HepG2 (cell line): Measurements from ENCODE around the gene ATP8A1. TPM values are rescaled to one million over a fixed set of nuclear protein-coding genes. Genes with fewer than 3 reads are reported as not detected.
A peak's percentile ranks its signal among the peaks of the same experiment; 100 is the strongest.

ENCODE experiments used
- BCL3 ChIP-seq: sonication (generic); formaldehyde crosslinking; IDR thresholded peaks from 2 replicates; pipeline ENCODE4 v1.5.1; 2020; ENCODE audit warnings: mild to moderate bottlenecking, missing genetic modification reagents, moderate library complexity
- CEBPB ChIP-seq: IDR thresholded peaks from 2 replicates; pipeline ENCODE4 v1.6.1; 2011; ENCODE audit warnings: low read depth, low read length, improper control_type of control experiment, borderline replicate concordance
- TBP ChIP-seq: sonication (generic); formaldehyde crosslinking; IDR thresholded peaks from 2 replicates; pipeline ENCODE4 v1.5.0; 2020; ENCODE audit warnings: missing genetic modification reagents
- ZBTB7A ChIP-seq: sonication (generic); formaldehyde crosslinking; IDR thresholded peaks from 2 replicates; pipeline ENCODE4 v1.8.0; 2022; ENCODE audit warnings: mild to moderate bottlenecking, missing genetic modification reagents
- ZNF563 ChIP-seq: sonication (generic); formaldehyde crosslinking; IDR thresholded peaks from 2 replicates; pipeline ENCODE4 v1.8.0; 2022; ENCODE audit warnings: mild to moderate bottlenecking, moderate library complexity, missing genetic modification reagents
- ZNF670 ChIP-seq: sonication (generic); formaldehyde crosslinking; IDR thresholded peaks from 2 replicates; pipeline ENCODE4 v1.8.0; 2022; ENCODE audit warnings: mild to moderate bottlenecking, missing genetic modification reagents, borderline replicate concordance
- ZNF709 ChIP-seq: sonication (generic); formaldehyde crosslinking; IDR thresholded peaks from 2 replicates; pipeline ENCODE4 v1.5.0; 2020; ENCODE audit warnings: mild to moderate bottlenecking, missing genetic modification reagents
- polyA plus RNA-seq, 8 experiments: library from polyadenylated mRNA; depleted of rRNA in 3 of 8; stranded (reverse) in 7 of 8; unstranded in 1 of 8; fragments of >200 nt; fragmentation: Illumina TruSeq in 4 of 8; extraction: Trizol in 4 of 8; gene quantifications; 2 replicates each; pipeline versions ENCODE4 v1.2.1 to v1.2.3, GENCODE V29; 2011 to 2016; ENCODE audit warnings: low read depth in 4 of 8, missing spikeins in 1 of 8, mixed read lengths in 1 of 8; ENCODE audit not compliant: insufficient read depth in 1 of 8
- total RNA-seq, 5 experiments: library from RNA; depleted of rRNA; stranded (reverse); fragments of >200 nt; fragmentation: Illumina TruSeq; extraction: Trizol; gene quantifications; 2 replicates each; pipeline ENCODE4 v1.2.3, GENCODE V29; 2016; ENCODE audit warnings: low read depth in 1 of 5
- TF ChIP-seq, protein P1 (sequence below): sonication (generic); formaldehyde crosslinking; IDR thresholded peaks from 2 replicates; pipeline ENCODE4 v1.9.0; 2021; ENCODE audit warnings: mild to moderate bottlenecking, missing genetic modification reagents
- TF ChIP-seq, protein P2 (sequence below): fragments of 450-650 bp; IDR thresholded peaks from 2 replicates; pipeline ENCODE4 v1.6.1; 2017; ENCODE audit warnings: mild to moderate bottlenecking
- TF ChIP-seq, protein P3 (sequence below): sonication (generic); formaldehyde crosslinking; conservative IDR thresholded peaks from 2 replicates; pipeline ENCODE4 v1.4.0; 2020; ENCODE audit warnings: mild to moderate bottlenecking, missing genetic modification reagents, moderate library complexity
- TF ChIP-seq, protein P4 (sequence below): sonication (generic); formaldehyde crosslinking; IDR thresholded peaks from 2 replicates; pipeline ENCODE4 v1.5.1; 2020; ENCODE audit warnings: missing genetic modification reagents, mild to moderate bottlenecking, borderline replicate concordance

ATP8A1 gene
- total and polyA plus RNA-seq, 2 of the 13 experiments (the other 11 are each of a cell fraction or from before 2014, with no cell fraction given): 1.7 to 6.2 TPM

DNA sequence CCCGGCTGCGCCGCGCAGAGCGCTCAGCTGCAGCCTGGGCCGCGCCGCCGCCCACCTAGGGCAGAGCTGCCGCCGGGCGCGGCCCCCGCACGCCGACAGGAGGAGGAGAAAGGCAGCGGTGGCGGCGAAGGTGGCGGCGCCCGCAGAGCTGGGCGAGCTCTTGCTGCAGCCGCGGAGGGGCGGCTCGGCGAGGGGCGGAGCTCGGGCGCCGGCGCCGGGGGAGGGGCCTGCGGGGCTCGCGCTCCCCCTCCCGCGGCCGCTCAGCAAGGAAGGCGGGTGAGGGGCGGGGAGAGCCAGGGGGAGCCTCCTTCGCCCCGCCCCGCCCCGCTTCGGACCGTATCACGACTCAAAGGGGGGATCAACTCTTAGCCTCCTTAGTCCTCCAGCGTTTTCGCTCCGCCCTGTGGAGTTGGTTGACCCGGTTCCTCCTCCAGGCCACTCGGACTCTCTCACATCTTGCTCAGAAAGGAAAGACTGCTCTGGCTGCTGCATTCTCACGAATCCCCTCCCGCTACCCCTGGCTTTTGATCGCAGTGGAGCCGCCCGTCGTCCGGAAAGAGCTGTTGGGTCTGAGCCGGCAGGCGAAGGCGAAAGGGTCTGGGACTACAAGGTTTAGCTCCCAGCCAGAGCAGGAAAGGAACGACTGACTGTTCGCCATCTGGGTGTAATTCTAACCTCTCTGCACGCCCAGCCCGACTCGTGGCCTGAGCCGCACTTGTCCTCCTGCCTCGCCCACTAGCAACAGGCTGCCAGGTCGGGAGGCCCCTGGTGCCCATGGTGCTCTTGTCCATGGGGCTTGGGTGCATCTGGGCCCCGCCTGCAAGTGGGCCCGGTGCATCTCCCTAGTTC, at the start of gene ATP8A1 (continued):
- TF ChIP-seq BCL3 (CRISPR knock-in tag): no peak
- TF ChIP-seq, protein P1, sequence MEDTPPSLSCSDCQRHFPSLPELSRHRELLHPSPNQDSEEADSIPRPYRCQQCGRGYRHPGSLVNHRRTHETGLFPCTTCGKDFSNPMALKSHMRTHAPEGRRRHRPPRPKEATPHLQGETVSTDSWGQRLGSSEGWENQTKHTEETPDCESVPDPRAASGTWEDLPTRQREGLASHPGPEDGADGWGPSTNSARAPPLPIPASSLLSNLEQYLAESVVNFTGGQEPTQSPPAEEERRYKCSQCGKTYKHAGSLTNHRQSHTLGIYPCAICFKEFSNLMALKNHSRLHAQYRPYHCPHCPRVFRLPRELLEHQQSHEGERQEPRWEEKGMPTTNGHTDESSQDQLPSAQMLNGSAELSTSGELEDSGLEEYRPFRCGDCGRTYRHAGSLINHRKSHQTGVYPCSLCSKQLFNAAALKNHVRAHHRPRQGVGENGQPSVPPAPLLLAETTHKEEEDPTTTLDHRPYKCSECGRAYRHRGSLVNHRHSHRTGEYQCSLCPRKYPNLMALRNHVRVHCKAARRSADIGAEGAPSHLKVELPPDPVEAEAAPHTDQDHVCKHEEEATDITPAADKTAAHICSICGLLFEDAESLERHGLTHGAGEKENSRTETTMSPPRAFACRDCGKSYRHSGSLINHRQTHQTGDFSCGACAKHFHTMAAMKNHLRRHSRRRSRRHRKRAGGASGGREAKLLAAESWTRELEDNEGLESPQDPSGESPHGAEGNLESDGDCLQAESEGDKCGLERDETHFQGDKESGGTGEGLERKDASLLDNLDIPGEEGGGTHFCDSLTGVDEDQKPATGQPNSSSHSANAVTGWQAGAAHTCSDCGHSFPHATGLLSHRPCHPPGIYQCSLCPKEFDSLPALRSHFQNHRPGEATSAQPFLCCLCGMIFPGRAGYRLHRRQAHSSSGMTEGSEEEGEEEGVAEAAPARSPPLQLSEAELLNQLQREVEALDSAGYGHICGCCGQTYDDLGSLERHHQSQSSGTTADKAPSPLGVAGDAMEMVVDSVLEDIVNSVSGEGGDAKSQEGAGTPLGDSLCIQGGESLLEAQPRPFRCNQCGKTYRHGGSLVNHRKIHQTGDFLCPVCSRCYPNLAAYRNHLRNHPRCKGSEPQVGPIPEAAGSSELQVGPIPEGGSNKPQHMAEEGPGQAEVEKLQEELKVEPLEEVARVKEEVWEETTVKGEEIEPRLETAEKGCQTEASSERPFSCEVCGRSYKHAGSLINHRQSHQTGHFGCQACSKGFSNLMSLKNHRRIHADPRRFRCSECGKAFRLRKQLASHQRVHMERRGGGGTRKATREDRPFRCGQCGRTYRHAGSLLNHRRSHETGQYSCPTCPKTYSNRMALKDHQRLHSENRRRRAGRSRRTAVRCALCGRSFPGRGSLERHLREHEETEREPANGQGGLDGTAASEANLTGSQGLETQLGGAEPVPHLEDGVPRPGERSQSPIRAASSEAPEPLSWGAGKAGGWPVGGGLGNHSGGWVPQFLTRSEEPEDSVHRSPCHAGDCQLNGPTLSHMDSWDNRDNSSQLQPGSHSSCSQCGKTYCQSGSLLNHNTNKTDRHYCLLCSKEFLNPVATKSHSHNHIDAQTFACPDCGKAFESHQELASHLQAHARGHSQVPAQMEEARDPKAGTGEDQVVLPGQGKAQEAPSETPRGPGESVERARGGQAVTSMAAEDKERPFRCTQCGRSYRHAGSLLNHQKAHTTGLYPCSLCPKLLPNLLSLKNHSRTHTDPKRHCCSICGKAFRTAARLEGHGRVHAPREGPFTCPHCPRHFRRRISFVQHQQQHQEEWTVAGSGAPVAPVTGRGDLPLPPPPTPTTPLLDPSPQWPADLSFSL (CRISPR knock-in tag): no peak
- TF ChIP-seq, protein P2, sequence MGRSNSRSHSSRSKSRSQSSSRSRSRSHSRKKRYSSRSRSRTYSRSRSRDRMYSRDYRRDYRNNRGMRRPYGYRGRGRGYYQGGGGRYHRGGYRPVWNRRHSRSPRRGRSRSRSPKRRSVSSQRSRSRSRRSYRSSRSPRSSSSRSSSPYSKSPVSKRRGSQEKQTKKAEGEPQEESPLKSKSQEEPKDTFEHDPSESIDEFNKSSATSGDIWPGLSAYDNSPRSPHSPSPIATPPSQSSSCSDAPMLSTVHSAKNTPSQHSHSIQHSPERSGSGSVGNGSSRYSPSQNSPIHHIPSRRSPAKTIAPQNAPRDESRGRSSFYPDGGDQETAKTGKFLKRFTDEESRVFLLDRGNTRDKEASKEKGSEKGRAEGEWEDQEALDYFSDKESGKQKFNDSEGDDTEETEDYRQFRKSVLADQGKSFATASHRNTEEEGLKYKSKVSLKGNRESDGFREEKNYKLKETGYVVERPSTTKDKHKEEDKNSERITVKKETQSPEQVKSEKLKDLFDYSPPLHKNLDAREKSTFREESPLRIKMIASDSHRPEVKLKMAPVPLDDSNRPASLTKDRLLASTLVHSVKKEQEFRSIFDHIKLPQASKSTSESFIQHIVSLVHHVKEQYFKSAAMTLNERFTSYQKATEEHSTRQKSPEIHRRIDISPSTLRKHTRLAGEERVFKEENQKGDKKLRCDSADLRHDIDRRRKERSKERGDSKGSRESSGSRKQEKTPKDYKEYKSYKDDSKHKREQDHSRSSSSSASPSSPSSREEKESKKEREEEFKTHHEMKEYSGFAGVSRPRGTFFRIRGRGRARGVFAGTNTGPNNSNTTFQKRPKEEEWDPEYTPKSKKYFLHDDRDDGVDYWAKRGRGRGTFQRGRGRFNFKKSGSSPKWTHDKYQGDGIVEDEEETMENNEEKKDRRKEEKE: no peak
- TF ChIP-seq, protein P3, sequence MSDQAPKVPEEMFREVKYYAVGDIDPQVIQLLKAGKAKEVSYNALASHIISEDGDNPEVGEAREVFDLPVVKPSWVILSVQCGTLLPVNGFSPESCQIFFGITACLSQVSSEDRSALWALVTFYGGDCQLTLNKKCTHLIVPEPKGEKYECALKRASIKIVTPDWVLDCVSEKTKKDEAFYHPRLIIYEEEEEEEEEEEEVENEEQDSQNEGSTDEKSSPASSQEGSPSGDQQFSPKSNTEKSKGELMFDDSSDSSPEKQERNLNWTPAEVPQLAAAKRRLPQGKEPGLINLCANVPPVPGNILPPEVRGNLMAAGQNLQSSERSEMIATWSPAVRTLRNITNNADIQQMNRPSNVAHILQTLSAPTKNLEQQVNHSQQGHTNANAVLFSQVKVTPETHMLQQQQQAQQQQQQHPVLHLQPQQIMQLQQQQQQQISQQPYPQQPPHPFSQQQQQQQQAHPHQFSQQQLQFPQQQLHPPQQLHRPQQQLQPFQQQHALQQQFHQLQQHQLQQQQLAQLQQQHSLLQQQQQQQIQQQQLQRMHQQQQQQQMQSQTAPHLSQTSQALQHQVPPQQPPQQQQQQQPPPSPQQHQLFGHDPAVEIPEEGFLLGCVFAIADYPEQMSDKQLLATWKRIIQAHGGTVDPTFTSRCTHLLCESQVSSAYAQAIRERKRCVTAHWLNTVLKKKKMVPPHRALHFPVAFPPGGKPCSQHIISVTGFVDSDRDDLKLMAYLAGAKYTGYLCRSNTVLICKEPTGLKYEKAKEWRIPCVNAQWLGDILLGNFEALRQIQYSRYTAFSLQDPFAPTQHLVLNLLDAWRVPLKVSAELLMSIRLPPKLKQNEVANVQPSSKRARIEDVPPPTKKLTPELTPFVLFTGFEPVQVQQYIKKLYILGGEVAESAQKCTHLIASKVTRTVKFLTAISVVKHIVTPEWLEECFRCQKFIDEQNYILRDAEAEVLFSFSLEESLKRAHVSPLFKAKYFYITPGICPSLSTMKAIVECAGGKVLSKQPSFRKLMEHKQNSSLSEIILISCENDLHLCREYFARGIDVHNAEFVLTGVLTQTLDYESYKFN: peak; percentile 46
- no peak for TF ChIP-seq CEBPB
- 0 out of 2 replicates have a peak, but pooled peaks have one; percentile 32 for TF ChIP-seq TBP (CRISPR knock-in tag)
- no peak for TF ChIP-seq ZBTB7A (CRISPR knock-in tag)
- TF ChIP-seq ZNF709: no peak
- 0 out of 2 replicates have a peak, but pooled peaks have one; percentile 23 for TF ChIP-seq ZNF670
- no peak for TF ChIP-seq ZNF563 (CRISPR knock-in tag)
- TF ChIP-seq, protein P4, sequence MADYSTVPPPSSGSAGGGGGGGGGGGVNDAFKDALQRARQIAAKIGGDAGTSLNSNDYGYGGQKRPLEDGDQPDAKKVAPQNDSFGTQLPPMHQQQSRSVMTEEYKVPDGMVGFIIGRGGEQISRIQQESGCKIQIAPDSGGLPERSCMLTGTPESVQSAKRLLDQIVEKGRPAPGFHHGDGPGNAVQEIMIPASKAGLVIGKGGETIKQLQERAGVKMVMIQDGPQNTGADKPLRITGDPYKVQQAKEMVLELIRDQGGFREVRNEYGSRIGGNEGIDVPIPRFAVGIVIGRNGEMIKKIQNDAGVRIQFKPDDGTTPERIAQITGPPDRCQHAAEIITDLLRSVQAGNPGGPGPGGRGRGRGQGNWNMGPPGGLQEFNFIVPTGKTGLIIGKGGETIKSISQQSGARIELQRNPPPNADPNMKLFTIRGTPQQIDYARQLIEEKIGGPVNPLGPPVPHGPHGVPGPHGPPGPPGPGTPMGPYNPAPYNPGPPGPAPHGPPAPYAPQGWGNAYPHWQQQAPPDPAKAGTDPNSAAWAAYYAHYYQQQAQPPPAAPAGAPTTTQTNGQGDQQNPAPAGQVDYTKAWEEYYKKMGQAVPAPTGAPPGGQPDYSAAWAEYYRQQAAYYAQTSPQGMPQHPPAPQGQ: no peak
